ENCODE results near the gene ULK3.

GRCh38 chr15:74844319-74845207 is 1.6 kb upstream of the ULK3 start:
- TF ChIP-seq CTCF (IDR thresholded peaks at IDR 0.05) (no peak), POLR2A (IDR thresholded peaks at IDR 0.05) (no peak), EP300 (IDR thresholded peaks at IDR 0.05; ENCODE audit: low read depth) (no peak)
